GM19467 (cell line): ENCODE measurements around the gene LUC7L.
"Not testable (repeated sequence)": the region's sequence is repeated elsewhere in the genome, so short reads cannot be mapped to it uniquely, and the experiment has no call there.

Source experiments
- ATAC-seq: cut with Tn5 transposase; IDR thresholded peaks from one replicate; pipeline ENCODE4 v1.9.1; 2021; ENCODE audit warnings: mild to moderate bottlenecking, moderate library complexity; ENCODE audit not compliant: unreplicated experiment

Gene LUC7L

GRCh38 chr16:263944-264343 is 34.7 kb upstream of the LUC7L start:
- no peak for ATAC-seq

GRCh38 chr16:263182-263774 is 34.0 kb upstream of the LUC7L start:
- ATAC-seq = no peak

- ATAC-seq = no peak
Observed at GRCh38 chr16:262121-262745, 33.0 kb upstream of the LUC7L start.

DNA sequence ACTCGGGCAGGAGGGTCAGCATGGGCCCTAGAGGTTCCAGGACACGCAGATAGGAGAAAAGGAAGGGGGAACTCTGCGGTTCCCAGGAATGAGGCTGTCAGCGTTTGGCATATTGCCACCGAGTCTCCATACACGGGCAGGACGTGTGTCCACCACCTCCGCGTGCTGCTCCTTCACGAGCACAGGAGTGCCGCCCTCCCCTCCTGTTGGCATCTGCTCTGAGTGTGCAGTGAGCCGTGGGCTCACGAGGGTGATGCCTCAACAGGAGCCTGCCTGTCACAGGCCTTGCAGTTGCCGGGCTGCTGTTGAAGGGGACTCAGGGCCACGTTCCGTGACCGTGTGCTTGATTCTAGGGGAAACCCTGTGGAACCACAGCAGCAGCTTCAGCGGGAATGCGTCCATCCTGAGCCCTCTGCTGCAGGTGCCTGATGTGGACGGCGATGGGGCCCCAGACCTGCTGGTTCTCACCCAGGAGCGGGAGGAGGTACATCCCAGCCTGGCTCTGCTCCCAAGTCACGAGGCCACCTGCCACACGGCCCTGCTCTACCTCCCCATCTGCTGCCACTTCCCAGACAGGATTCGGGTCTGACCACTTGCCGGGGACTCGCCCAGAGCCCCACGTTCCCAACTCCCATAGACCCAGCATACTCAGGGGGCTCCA is 31.9 kb upstream of the LUC7L start:
- no peak for ATAC-seq

GRCh38 chr16:260326-260725 is 31.1 kb upstream of the LUC7L start:
- ATAC-seq = no peak

- no peak for ATAC-seq
Observed at GRCh38 chr16:259814-260253, 30.6 kb upstream of the LUC7L start.

- no peak for ATAC-seq
Observed at GRCh38 chr16:259226-259625, 30.0 kb upstream of the LUC7L start.

GRCh38 chr16:258091-258490 is 28.8 kb upstream of the LUC7L start:
- not testable (repeated sequence) for ATAC-seq

- ATAC-seq = no peak
Observed at GRCh38 chr16:255183-255582, 25.9 kb upstream of the LUC7L start.

- ATAC-seq = no peak
Observed at GRCh38 chr16:254461-254860, 25.2 kb upstream of the LUC7L start.

- no peak for ATAC-seq
Observed at GRCh38 chr16:253833-254232, 24.6 kb upstream of the LUC7L start.

GRCh38 chr16:252366-253337 is 23.4 kb upstream of the LUC7L start:
- ATAC-seq = no peak

DNA sequence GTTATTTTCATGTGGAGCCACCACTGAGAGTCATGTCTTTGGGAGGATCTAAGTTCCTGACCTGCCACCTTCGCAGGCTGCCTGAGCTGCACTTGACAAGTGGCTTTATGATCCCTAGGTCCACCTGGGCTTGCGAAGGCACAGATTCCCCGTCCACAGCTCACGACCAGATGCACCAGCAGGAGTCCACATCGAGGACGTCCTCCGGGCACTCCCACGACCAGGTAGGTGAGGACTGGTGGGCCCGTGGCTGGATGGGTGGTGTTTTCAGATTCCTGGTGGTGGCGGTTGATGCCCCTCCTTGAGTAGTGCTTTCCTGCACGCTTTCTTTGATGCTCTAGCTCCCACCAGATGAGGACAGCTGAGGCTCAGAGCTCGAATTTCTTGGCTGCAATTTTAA is 20.2 kb upstream of the LUC7L start:
- no peak for ATAC-seq

- no peak for ATAC-seq
Observed at GRCh38 chr16:247027-247426, 17.8 kb upstream of the LUC7L start.

- no peak for ATAC-seq
Observed at GRCh38 chr16:245105-245504, 15.9 kb upstream of the LUC7L start.

- no peak for ATAC-seq
Observed at GRCh38 chr16:243348-243747, 14.1 kb upstream of the LUC7L start.

GRCh38 chr16:242281-242680 is 13.0 kb upstream of the LUC7L start:
- no peak for ATAC-seq

GRCh38 chr16:240559-240958 is 11.3 kb upstream of the LUC7L start:
- no peak for ATAC-seq

GRCh38 chr16:239948-240277 is 10.7 kb upstream of the LUC7L start:
- no peak for ATAC-seq

GRCh38 chr16:234468-235305 is 5.4 kb upstream of the LUC7L start, which contains the start of gene FAM234A:
TSS of gene FAM234A (plus strand) at chr16:234821. CDS start at chr16:254414, 19,593 bp downstream.
- ATAC-seq = peak; percentile 82
